Measurements from ENCODE around the gene ACSF3.

GRCh38 chr16:89146211-89147005 is 52.8 kb downstream of the ACSF3 start:
- TF ChIP-seq, protein P1, sequence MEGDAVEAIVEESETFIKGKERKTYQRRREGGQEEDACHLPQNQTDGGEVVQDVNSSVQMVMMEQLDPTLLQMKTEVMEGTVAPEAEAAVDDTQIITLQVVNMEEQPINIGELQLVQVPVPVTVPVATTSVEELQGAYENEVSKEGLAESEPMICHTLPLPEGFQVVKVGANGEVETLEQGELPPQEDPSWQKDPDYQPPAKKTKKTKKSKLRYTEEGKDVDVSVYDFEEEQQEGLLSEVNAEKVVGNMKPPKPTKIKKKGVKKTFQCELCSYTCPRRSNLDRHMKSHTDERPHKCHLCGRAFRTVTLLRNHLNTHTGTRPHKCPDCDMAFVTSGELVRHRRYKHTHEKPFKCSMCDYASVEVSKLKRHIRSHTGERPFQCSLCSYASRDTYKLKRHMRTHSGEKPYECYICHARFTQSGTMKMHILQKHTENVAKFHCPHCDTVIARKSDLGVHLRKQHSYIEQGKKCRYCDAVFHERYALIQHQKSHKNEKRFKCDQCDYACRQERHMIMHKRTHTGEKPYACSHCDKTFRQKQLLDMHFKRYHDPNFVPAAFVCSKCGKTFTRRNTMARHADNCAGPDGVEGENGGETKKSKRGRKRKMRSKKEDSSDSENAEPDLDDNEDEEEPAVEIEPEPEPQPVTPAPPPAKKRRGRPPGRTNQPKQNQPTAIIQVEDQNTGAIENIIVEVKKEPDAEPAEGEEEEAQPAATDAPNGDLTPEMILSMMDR (conservative IDR thresholded peaks at IDR 0.05; ENCODE audit: low read depth, low read length): no peak
- no peak for TF ChIP-seq EZH2 (IDR thresholded peaks at IDR 0.05; ENCODE audit: low read length, unreplicated experiment)
